Activated CD4-positive, alpha-beta T cell treated with anti-CD3 and anti-CD28 coated beads for 4 hours (primary cell): ENCODE measurements around the gene AP1G2.
"Not testable (repeated sequence)": the region's sequence is repeated elsewhere in the genome, so short reads cannot be mapped to it uniquely, and the experiment has no call there.

Experiments used
- DNase-seq, 2 donors: peaks; one replicate each; pipeline ENCODE4 v3.0.0-alpha.2; 2020

The AP1G2 gene, protein sequence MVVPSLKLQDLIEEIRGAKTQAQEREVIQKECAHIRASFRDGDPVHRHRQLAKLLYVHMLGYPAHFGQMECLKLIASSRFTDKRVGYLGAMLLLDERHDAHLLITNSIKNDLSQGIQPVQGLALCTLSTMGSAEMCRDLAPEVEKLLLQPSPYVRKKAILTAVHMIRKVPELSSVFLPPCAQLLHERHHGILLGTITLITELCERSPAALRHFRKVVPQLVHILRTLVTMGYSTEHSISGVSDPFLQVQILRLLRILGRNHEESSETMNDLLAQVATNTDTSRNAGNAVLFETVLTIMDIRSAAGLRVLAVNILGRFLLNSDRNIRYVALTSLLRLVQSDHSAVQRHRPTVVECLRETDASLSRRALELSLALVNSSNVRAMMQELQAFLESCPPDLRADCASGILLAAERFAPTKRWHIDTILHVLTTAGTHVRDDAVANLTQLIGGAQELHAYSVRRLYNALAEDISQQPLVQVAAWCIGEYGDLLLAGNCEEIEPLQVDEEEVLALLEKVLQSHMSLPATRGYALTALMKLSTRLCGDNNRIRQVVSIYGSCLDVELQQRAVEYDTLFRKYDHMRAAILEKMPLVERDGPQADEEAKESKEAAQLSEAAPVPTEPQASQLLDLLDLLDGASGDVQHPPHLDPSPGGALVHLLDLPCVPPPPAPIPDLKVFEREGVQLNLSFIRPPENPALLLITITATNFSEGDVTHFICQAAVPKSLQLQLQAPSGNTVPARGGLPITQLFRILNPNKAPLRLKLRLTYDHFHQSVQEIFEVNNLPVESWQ

DNA sequence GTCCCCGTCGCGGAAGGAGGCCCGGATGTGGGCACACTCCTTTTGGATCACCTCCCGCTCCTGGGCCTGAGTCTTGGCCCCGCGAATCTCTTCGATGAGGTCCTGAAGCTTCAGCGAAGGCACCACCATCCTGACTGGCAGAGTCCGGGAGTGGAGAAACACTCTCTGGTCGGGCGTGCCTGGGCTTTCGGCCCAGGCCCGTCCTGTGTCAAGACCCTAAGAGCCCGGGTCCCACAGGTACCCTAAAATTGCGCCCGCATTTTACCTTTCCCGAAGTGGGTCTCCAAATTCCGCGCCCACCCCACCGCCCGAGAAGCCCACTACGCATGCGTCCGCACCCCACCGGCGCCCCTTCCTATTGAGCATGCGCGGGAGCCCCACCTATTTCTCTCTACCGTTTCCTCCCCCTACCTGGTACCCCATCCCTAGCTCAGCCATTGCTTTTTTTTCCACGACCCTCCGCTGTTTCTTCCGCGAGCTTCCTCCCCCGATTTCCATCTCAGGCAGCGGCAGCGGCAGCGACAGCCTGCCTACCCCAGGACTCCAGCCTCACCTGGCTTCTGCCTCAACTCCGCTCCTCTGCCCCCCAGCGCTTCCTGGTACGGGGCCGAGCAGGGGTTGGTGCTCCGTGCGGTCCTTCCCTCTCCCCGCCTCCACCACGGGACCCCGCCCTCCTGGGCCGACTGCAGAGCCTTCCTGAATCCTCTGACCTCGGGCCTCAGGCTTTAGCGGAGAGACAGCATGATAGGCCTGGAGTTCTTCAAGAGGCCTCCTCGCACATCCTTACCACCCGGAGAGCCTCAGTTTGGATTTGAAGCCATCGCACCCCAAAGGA, at the start of gene AP1G2:
AP1G2 (minus strand) TSS at position 606 of the 835 bp plus-strand sequence; CDS start at position 129, 477 bp downstream.
- DNase-seq = peak; percentile 83 to 86

DNA sequence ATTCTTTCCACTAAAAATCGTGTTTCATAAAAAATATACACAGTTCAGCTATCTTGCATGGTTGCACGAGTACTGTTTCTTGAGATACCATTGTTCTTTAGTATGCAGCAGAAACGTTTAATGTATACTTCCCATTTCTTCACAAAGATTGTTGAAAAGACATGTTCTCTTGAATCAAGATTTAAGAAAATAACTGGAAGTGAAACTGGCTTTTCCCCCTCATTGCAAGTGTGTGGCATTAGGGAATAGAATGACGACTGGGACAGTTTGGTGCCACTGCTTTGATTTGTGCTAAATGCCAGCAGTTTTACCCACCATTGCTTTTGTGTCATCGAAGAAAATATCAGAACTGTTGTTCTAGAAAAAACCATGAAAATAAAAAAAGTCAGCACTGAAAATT, 48.3 kb upstream of the AP1G2 start:
- no peak for DNase-seq

DNA sequence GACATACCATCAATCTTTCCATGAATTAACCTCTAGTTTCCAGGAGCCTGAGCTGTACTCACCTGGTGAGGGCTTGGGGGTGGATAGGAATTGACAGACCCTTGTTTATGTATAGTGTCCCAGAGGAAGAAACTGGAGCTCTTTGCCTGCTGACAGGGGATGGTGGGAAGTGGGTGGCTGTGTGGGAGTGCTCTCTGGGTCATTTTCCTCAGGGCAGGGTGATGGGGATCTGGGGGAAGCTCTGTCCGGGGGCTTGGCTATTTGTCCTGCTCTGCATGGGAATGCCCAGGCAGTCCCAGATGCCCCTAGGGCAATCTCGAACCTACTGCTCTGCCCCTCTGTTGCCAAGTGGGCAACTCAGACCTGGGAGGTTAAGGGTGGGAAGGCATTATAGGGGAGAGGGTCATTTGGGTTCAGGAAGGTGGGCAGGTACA, 46.8 kb upstream of the AP1G2 start:
- DNase-seq = no peak

DNA sequence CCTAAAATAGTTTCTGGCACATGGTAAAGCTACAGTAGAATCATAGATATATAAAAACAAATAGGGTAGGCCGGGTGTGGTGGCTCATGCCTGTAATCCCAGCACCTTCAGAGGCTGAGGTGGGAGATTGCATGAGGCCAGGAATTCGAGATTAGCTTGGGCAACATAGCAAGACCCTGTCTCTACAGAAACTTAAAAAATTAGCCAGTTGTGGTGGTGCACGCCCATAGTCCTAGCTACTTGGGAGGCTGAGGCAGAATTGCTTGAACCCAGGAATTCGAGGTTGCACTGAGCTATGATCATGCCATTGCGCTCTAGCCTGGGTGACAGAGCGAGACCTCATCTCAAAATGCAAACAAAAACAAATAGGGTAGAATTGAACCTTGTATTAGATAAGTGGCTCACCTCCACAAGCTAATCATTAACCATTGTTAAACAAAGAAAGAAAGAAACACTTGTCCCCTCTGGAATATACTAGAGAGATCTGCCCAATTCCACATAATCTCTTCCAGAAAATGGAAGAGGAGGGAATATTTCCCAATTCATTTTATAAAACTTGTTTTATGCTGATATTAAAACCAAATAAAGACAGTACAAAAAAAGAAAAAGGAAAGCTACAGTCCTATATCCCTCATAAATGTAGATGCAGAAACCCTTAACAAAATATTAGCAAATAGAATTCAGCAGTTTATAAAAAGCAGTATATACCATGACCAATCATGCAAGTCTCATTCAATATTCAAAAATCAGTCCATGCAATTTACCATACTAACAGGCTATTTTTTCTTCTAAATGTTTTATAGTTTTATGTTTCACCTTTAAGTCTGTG, 45.9 kb upstream of the AP1G2 start:
- no peak for DNase-seq

DNA sequence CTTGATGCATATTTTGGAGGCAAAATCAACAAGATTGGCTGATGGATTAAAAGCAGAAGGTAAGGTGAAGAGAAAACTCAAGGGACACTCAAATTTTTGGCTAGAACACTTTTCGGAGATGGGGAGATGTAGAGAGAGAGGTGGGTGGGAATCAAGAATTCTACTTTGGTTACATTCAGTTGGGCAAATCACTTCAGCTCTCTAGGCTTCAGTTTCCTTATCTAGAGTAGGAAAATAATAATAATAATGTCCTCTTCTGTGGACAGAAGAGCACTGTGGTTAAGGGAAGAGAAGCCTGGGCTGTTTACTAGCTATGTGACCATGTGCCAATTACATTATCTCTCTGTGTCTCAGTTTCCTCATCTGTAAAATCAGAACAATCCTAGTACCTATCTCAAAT, 45.2 kb upstream of the AP1G2 start:
- DNase-seq = no peak

DNA sequence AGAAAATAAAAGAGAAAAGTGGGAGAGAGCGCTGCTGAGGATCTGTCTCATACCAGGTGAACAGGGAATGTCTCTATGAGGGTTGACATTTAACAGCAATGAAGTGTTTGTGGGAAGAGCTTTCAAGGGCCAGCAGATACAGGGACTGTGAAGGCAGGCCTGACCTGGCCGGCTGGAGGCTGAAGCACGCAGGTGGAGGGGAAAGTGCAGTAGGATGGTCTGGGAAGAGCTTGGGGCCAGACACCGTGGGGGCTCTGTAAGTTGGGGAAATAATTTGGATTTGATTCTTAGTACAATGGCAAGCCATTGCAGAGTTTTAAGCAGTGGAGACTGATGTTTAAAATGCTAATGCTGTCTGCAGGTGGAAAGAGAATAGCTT, 44.8 kb upstream of the AP1G2 start:
- DNase-seq = no peak

DNA sequence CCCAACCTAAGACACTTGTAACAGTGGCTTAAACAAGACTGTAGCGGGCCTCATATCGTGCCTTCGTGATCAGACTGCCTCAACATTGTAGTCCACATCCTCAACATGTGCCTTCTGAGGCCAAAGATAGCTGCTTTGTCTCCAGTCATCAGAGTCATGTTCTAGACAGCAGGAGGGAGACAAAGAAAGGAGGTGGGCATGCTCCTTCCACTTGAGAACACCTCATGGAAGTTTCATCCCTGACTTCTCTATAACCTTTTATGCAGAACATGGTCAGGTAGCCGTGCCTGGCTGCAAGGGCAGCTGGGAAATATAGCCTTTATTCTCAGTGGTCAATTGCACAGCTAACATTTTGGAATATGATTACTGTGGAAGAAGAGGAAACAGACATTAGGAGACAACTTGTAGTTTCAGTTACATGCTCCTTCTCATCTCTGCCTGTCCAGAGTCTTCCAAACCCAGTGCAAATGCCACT, 43.3 kb upstream of the AP1G2 start:
- DNase-seq = no peak

DNA sequence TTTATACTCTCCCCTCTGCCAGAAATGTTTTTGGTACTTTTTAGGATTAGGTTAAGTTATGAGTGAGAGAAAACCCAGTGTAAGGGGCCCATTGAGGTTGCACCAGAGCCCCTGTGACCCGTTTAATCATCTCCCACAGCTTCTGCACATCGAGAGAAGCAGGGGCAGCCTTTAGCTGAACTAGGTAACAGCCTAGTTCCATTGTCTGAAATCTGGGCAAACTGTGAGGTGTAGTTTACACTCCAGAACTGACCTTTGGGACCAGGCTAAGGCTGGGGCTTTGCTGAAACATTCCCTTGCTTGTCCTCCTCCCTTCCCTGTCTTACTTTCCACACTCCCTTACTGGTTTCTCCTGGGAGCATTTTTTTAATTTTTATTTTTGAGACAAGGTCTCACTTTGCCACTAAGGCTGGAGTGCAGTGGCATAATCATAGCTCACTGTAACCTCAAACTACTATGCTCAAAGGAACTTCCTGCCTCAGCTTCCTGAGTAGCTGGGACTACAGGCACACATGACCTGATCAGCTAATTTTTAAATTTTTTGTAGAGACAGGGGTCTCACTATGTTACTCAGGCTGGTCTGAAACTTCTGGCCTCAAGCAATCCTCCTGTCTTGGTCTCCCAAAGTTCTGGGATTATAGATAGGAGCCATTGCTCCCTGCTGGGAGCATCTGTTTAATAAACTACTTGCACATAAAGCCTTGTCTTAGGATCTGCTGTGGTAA, 42.7 kb upstream of the AP1G2 start:
- no peak for DNase-seq

DNA sequence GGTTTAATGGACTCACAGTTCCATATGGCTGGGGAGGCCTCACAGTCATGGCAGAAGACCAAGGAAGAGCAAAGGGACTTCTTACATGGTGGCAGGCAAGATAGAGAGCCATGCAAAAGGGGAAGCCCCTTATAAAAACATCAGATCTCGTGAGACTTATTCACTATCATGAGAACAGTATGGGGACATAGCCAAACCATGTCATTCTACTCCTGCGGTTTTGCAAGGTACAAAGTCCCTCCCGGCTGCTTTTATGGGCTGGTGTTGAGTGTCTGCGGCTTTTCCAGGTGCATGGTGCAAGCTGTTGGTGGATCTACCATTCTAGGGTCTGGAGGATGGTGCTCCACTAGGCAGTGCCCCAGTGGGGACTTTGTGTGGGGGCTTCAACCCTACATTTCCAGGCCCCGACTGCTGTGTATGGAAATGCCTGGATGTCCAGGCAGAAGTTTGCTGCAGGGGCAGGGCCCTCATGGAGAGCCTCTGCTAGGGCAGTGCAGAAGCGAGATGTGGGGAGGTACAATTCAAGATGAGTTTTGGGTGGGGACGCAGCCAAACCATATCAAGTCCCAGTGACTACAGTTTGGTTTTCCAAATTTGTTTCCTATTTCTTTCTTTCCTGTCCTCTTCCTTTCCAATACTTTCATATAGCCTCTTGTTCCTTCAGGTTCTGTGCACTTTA, 42.0 kb upstream of the AP1G2 start:
- not testable (repeated sequence) for DNase-seq

DNA sequence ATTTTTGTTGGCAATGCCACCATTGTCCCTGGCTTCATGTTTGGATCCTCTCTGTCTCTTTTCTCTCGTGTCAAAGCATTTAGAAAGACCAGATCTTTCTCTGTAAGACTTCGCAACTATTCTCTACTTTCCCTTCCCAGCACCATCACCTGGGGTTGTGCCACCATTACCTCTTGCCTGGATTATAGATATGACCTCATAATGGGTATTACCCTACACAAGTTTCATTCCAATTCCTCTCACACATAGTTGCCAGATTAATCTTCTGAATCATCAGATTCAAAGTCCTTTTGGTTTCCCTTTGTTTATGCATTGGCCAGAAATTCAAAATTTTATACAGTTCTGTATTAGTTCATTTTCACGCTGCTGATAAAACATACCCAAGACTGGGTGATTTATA, 41.4 kb upstream of the AP1G2 start:
- DNase-seq = no peak

DNA sequence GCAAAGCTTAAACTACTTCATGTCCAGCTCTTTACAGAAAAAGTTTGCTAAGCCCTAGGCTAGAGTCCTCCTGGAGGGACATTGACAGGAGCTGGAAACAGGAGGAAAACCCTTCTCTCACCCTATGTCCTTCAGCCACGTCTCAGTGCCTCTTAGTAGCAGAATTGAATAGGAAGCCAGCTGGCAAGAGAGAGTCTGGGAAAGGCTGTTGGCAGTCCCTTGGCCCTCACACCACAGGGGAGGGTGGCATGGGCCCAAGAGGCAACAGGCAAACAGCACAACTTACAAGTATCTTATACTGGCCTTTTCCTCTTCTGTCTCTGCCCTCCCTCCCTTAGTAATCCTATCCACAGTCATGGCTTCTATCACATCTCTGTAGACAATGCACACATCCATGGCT, 40.9 kb upstream of the AP1G2 start:
- DNase-seq = no peak

DNA sequence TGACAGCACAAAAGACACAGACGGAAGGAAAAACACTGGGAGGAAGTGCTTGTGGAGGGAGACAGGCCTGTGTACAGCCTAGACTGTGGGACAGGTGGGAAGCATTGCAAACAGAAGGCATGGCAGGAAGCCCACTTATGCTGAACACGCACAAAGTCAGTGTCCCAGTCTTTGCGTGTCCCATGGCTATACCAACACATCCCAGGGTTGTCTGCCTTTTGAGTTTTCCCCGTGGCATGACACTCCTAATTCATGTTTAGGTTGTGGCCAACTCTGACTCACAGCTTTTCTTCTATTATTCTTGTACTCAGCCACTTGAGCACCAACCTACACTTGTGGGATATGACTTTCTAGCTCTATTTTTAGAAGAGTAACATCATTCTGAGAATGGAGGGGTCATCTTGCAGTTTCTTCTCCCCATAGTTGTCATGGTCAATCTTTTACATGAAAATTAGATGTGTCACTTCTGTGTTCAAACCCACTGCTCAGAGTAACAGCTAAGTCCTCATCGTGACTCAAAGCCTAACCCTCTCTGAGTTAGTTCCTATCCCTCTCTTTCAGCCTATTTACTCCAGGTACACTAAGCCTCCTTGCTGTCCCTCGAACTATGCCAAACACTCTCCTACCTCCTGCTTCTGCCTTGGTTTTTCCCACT, 38.5 kb upstream of the AP1G2 start:
- no peak for DNase-seq

DNA sequence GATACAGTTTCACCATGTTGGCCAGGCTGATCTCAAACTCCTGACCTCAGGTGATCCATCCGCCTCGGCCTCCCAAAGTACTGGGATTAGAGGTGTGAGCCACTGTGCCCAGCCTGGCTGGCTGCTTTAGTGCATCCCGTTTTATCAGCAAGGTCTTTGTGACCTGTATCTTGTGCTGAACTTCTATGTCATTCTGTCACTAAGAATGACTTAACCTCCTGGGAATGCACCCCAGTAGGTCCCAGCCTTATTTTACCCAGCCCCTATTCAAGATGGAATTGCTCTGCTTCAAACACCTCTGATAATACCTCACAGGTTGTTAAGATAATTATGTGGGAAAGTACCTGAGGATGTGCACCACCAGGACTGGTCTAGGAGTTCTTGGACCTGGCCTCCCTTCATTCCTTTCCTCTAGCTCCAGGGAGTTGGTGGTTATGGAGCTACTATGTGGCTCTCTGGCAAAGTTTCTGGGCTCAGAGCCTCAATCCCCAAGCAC, 37.1 kb upstream of the AP1G2 start:
- no peak for DNase-seq

DNA sequence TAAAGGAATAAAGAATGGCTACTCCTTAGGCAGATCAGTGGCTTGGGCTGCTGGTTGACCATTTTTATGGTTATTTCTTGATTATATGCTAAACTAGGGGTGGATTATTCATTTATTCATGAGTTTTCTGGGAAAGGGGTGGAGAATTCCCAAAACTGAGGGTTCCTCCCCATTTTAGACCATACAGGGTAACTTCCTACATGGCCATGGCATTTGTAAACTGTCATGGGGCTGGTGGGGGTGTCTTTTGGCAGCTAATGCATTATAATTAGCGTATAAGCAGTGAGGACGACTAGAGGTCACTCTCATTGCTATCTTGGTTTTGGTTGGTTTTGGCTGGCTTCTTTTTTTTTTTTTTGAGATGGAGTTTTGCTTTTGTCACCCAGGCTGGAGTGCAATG, 36.6 kb upstream of the AP1G2 start:
- DNase-seq = no peak

DNA sequence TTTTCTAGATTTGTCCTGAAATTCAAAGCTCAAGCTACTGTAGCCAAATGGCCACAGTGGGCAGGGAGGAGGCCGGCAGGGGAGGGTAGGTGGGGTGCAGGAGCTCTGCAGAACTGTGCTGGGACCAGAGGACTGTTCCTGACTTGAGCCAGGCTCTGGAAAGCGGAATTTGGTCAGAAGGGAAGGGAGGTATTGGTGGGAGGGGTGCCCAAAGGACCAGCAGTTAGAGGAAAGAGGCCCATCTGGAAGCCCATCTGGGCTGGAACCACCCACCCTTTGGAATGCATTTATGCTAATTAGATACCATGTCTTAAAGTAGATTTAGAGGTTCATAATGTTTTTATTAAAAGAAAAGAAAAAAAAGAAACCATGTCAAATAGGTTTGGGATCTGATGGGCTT, 35.5 kb upstream of the AP1G2 start:
- DNase-seq = no peak

DNA sequence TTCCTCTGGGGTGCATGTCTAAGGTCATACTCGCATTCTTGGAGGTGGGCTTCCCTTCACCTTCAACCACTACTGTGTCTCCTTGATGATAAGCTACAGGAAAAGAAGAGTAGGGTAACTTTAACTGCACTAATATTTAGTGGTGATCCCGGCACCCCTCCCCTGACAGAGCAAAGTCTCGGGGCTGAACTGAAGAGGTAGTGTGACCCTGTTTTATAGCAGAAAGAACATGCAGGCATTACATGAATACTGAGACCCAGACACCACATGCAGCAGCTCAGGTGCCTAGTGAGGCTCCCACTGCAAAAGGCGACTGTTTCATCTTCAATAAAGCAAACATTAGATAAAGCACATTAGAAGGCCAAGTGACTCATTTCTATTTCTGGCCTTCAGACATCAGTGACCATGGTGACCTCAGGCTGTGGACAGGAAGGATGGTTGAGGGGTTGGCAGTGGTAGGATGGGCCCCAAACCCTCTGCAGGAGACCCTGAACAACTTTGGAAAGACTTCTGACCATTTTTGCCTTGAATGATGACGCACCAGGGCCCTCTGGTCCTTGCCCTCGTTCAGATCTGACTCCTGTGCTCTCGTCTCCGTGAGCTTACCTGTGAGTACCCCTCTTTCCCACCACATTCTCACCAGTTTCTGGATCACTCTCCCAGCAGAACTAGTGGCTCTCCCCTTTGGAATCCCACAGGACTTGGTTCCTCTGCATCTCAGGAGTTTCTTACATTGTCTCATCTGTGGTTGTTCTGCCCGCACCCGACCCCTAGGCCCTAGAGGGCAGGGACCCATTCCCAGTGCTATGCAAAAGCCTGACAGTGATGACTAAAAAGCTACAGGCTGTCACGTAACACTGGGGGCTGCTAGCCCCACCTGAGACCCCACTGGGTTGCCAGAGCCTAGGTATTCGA, 34.8 kb upstream of the AP1G2 start:
- DNase-seq = no peak

DNA sequence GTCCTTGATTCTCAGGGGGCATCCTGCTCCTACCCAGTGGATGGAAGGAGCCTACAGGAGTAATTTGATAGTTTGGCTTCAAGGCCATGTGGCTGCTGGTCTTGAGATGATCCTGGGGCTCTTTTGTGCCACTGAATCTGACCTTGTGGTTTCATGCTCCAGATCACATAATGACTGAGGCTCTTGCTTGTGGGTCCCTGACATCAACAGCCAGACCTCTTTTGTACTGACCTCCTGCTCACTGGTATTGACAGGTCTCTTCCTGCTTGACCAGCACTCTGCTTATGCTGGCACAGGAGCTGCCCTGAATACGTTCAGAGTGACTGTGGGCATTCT, 34.2 kb upstream of the AP1G2 start:
- DNase-seq = no peak

DNA sequence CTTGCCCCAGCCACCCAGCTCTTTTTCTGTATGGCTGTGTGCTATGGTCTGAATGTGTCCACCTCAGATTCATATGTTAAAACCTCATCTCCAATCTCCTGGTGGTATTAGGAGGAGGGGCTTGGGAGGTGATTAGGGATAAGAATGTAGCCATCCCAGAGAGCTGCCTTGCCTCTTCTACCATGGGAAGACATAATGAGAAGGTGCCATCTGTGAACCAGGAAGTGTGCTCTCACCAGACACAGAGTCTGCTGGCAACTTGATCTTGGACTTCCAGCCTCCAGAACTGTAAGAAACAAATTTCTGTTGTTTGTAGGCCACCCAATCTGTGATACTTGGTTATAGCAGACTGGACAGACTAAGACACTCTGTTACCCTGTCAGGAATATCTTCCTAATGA, 33.8 kb upstream of the AP1G2 start:
- DNase-seq = no peak

DNA sequence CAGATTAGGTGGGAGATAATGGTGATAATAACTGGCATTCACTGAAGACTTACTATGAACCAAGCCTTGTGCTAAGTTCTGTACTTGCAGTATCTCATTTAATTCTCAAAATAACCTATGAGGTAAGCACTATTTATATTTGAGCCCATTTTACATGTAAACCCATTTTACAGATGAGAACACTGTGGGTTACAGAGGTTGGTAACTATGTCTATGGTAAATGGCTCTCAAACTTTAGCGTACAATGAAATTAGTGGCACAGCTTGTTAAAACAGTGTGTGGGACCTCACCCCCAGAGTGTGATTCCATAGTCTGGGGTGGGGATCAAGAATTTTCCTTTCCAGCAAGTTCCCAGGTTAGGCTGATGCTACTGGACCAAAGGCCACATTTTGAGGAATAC, 33.2 kb upstream of the AP1G2 start:
- no peak for DNase-seq
